OCI-LY7 (cell line): ENCODE results near the gene ING1. TPM values are rescaled to one million over a fixed set of nuclear protein-coding genes. Genes with fewer than 3 reads are reported as not detected.
A peak's percentile ranks its signal among the peaks of the same experiment; 100 is the strongest.

Source experiments
- BruUV-seq: library from RNA; stranded (reverse); fragments of 400-500 nt; replicated peaks from 2 replicates; lab custom pipeline; 2021; lab: Mats Ljungman, UMichigan
- CTCF ChIA-PET: fragments of 300-600 bp; sonication (Branson Sonifier 250); formaldehyde crosslinking; loops from one replicate; lab custom pipeline; 2022; ENCODE audit warnings: antibody characterized with exemption; ENCODE audit not compliant: unreplicated experiment; lab: Charles Lee
- POLR2A ChIA-PET: fragments of 300-600 bp; sonication (Branson Sonifier 250); formaldehyde crosslinking; loops from one replicate; lab custom pipeline; 2022; ENCODE audit warnings: antibody characterized with exemption; lab: Charles Lee
- DNase-seq: peaks from one replicate; pipeline ENCODE4 v3.0.0-alpha.2; 2015; ENCODE audit warnings: low spot score
- H2AFZ ChIP-seq: fragments of 200-600 bp; sonication (generic), shearing (Covaris generic); 2 replicates; pipeline ENCODE4 v1.6.1; 2014; ENCODE audit warnings: mild to moderate bottlenecking, antibody characterized with exemption, low read length, moderate library complexity
- H3K27ac ChIP-seq: fragments of 200-600 bp; sonication (generic); 2 replicates; pipeline ENCODE4 v1.5.1; 2014; ENCODE audit warnings: mixed run types, low read depth, mild to moderate bottlenecking, moderate library complexity, low read length, inconsistent platforms; ENCODE audit not compliant: poor library complexity, severe bottlenecking
- H3K36me3 ChIP-seq: fragments of 200-600 bp; sonication (generic); 2 replicates; pipeline ENCODE4 v1.6.1; 2014; ENCODE audit warnings: mild to moderate bottlenecking, antibody characterized with exemption, low read length, moderate library complexity, mixed read lengths; ENCODE audit not compliant: insufficient read depth
- H3K4me1 ChIP-seq: fragments of 200-600 bp; sonication (generic); 2 replicates; pipeline ENCODE4 v1.5.1; 2014; ENCODE audit warnings: mild to moderate bottlenecking, low read length; ENCODE audit not compliant: insufficient read depth, poor library complexity, severe bottlenecking
- H3K4me2 ChIP-seq: fragments of 200-600 bp; sonication (generic); 2 replicates; pipeline ENCODE4 v1.6.1; 2014; ENCODE audit warnings: mild to moderate bottlenecking, low read length
- H3K4me3 ChIP-seq: fragments of 200-600 bp; sonication (generic); 2 replicates; pipeline ENCODE4 v1.5.1; 2014; ENCODE audit warnings: mild to moderate bottlenecking, low read depth, low read length; ENCODE audit not compliant: poor library complexity, severe bottlenecking
- H3K79me2 ChIP-seq: fragments of 200-600 bp; sonication (generic); 2 replicates; pipeline ENCODE4 v1.6.1; 2016; ENCODE audit warnings: low read depth, mild to moderate bottlenecking, low read length, moderate library complexity, mixed read lengths; ENCODE audit not compliant: insufficient read depth
- H3K9me2 ChIP-seq: fragments of 200-600 bp; sonication (generic); 2 replicates; pipeline ENCODE4 v1.6.1; 2016; ENCODE audit warnings: mild to moderate bottlenecking, low read length, mixed read lengths; ENCODE audit not compliant: insufficient read depth
- H3K9me3 ChIP-seq: fragments of 200-600 bp; sonication (generic); 2 replicates; pipeline ENCODE4 v1.6.1; 2014; ENCODE audit warnings: mild to moderate bottlenecking, mixed run types, low read length, mixed read lengths
- H4K20me1 ChIP-seq: fragments of 200-600 bp; sonication (generic); 2 replicates; pipeline ENCODE4 v1.6.1; 2014; ENCODE audit warnings: mild to moderate bottlenecking, antibody characterized with exemption, low read length, moderate library complexity, mixed read lengths; ENCODE audit not compliant: insufficient read depth
- EZH2phosphoT487 ChIP-seq: fragments of 200-600 bp; sonication (generic); IDR thresholded peaks from 2 replicates; pipeline ENCODE4 v1.6.1; 2018; ENCODE audit warnings: low read depth, borderline replicate concordance, mild to moderate bottlenecking, mixed run types, antibody characterized with exemption, low read length, moderate library complexity, mixed read lengths
- intact Hi-C: fragments of 100-400 bp; cut with micrococcal nuclease; formaldehyde crosslinking; loops from one replicate; pipeline ENCODE4 v1.10.0; 2022; ENCODE audit not compliant: unreplicated experiment
- total RNA-seq, 2 experiments: library from RNA; depleted of rRNA in 1 of 2; stranded (reverse); fragments of >200 nt in 1 of 2; shearing (Covaris generic) in 1 of 2; gene quantifications; 2 replicates each; pipeline ENCODE4 v1.2.3, GENCODE V29; 2014 to 2022
- TF ChIP-seq, protein P1 (sequence below): fragments of 200-600 bp; sonication (generic); conservative IDR thresholded peaks from 2 replicates; pipeline ENCODE4 v1.5.1; 2014; ENCODE audit warnings: mild to moderate bottlenecking, antibody characterized with exemption, low read length, moderate library complexity, mixed read lengths

Gene ING1
- total RNA-seq, 2 experiments from 2014 or later, result 9.6 to 14.7 TPM

DNA sequence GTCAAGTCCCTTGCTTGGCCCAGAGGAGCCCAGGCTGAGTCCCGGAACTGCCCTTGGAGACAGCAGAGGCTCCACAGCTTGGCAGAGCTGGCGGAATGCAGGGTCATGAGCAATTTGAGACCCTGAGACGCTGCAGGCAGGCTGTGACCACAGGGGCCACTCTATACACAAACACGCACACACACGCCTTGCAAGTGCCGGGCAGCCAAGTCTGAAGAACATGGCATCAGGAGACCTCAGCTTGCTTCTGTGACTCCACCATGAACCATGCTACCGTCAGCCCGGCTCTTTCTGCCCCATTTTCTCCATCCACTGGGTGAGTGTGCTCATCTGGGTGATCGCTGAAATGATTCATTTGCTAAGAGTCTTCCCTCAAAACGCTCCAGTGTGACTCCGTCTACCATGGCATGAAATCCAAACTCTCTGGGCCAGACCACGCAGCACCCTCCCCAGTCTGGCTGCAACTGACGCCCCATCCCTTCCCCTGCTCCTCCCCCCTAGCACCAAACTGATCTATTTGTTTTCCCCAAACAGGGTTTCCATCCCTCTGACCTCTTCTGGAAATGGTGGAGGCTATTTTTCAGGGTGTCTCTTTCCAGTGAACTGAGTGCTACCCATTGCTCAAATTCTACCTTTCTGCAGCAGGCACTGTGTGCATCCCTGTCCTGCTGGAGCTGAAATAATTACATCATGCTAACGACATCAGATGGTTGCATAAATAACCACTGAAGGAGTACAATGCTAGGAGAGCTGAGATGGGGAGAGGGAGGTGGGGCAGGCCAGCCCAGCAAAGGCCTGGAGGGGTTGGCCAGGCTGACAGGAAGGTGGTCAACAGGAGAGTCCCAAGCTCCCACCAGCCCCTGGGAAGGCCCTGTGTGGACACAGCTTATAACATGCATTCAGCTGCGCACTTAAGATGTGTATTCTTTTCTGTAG is 10.6 kb upstream of the ING1 start:
- Histone ChIP-seq H3K9me3 (no peaks in the 10 kb centered on the region), H3K9me2 (no peaks in the 10 kb centered on the region), H4K20me1 (no peaks in the 10 kb centered on the region), H3K79me2 (peaks cover 42% of the 10 kb centered on the region), H3K4me3 (no peak overlapping the region), H3K4me2 (peak overlapping the region; percentile 100), H3K4me1 (peaks cover 83% of the 10 kb centered on the region), H3K27ac (no peak overlapping the region), H2AFZ (no peak overlapping the region), H3K36me3 (peaks cover 61% of the 10 kb centered on the region)
- TF ChIP-seq, protein P1, sequence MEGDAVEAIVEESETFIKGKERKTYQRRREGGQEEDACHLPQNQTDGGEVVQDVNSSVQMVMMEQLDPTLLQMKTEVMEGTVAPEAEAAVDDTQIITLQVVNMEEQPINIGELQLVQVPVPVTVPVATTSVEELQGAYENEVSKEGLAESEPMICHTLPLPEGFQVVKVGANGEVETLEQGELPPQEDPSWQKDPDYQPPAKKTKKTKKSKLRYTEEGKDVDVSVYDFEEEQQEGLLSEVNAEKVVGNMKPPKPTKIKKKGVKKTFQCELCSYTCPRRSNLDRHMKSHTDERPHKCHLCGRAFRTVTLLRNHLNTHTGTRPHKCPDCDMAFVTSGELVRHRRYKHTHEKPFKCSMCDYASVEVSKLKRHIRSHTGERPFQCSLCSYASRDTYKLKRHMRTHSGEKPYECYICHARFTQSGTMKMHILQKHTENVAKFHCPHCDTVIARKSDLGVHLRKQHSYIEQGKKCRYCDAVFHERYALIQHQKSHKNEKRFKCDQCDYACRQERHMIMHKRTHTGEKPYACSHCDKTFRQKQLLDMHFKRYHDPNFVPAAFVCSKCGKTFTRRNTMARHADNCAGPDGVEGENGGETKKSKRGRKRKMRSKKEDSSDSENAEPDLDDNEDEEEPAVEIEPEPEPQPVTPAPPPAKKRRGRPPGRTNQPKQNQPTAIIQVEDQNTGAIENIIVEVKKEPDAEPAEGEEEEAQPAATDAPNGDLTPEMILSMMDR, result no peak
- TF ChIP-seq EZH2phosphoT487, result no peak
- intact Hi-C loops, result no loop called here
- no TSS peak for BruUV-seq
- DNase-seq, result no peak
- POLR2A ChIA-PET, result interaction anchor here (0.9 to 1.5 kb wide), 4 partner anchors 13 to 308 kb away, joined by 3 to 4 read pairs (median 4); no protein-coding TSS in a partner anchor
- CTCF ChIA-PET, result no interaction called here

DNA sequence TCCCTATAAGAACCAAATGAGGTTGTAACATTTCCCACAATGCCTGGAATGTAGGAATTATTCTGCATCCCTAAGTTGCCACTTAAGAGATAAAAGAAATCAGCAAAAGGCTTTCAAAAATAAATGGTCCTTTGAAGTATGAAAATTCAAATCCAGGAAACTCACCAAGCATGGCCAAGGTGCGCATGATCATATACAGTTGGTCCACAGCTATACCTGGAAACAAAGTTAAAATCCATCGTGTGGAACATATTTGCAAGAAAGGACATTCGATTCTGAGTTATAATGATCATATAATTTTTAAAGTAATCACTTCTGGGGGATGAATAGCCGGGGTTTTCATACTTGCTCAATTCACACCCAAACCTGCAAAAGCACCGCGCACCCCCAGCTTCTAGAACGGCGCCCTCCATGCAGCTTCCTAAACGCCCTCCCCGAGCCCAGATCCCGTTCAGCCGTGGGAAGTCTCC is 8.1 kb upstream of the ING1 start:
- TF ChIP-seq EZH2phosphoT487, result no peak
- TF ChIP-seq, protein P1, result no peak
- TSS peak; percentile 69 for BruUV-seq
- Histone ChIP-seq H3K36me3 (peaks cover 38% of the 10 kb centered on the region), H3K27ac (peak overlapping the region; percentile 46), H4K20me1 (no peaks in the 10 kb centered on the region), H3K4me1 (peaks cover 64% of the 10 kb centered on the region), H3K4me3 (peak overlapping the region; percentile 95), H3K79me2 (peaks cover 42% of the 10 kb centered on the region), H3K4me2 (peak overlapping the region; percentile 100), H2AFZ (peak overlapping the region; percentile 31; the same call in 1 of the 2 replicates), H3K9me3 (no peaks in the 10 kb centered on the region), H3K9me2 (no peaks in the 10 kb centered on the region)
- ChIA-PET CTCF (no interaction called here), POLR2A (no interaction called here)
- intact Hi-C loops, result no loop called here
- DNase-seq, result no peak
